ENCODE data around the gene LTB. TPM values are rescaled to one million over a fixed set of nuclear protein-coding genes. Genes with fewer than 3 reads are reported as not detected.

The LTB gene
- total and polyA plus RNA-seq, 2 of the 13 experiments (the other 11 are each of a cell fraction or from before 2014, with no cell fraction given) = 0.09 to 0.22 TPM

- TF ChIP-seq TFAP4 (IDR thresholded peaks at IDR 0.05; ENCODE audit: borderline replicate concordance, low read depth) = no peak
- no peak for TF ChIP-seq NKX3-1 (CRISPR knock-in tag; IDR thresholded peaks at IDR 0.05)
- TF ChIP-seq ZNF256 (CRISPR knock-in tag; conservative IDR thresholded peaks at IDR 0.05) = no peak
- no peak for TF ChIP-seq ZNF496 (CRISPR knock-in tag; IDR thresholded peaks at IDR 0.05; ENCODE audit: insufficient replicate concordance)
- TF ChIP-seq ZFP91 (CRISPR knock-in tag; IDR thresholded peaks at IDR 0.05; ENCODE audit: borderline replicate concordance) = peak; percentile 87
- no peak for TF ChIP-seq SMC3 (IDR thresholded peaks at IDR 0.05; ENCODE audit: low read length)
- no peak for TF ChIP-seq TRIM22 (IDR thresholded peaks at IDR 0.05)
- no peak; the same call in 1 of the 2 replicates for TF ChIP-seq ZNF543 (CRISPR knock-in tag; IDR thresholded peaks at IDR 0.05)
- TF ChIP-seq ZNF629 (CRISPR knock-in tag; conservative IDR thresholded peaks at IDR 0.05) = 0 out of 2 replicates have a peak, but pooled peaks have one; percentile 10
- TF ChIP-seq GABPB1 (CRISPR knock-in tag; IDR thresholded peaks at IDR 0.05) = no peak
- no peak for TF ChIP-seq SP140L (CRISPR knock-in tag; IDR thresholded peaks at IDR 0.05; ENCODE audit: borderline replicate concordance)
- TF ChIP-seq ZNF460 (CRISPR knock-in tag; IDR thresholded peaks at IDR 0.05; ENCODE audit: borderline replicate concordance) = no peak
- 0 out of 2 replicates have a peak, but pooled peaks have one; percentile 43 for TF ChIP-seq ZNF670 (CRISPR knock-in tag; IDR thresholded peaks at IDR 0.05; ENCODE audit: borderline replicate concordance)
- peak; percentile 91 for TF ChIP-seq ZNF276 (CRISPR knock-in tag; IDR thresholded peaks at IDR 0.05; ENCODE audit: low read depth)
- no peak for TF ChIP-seq ZNF513 (CRISPR knock-in tag; conservative IDR thresholded peaks at IDR 0.05)
- TF ChIP-seq TOE1 (CRISPR knock-in tag; IDR thresholded peaks at IDR 0.05) = 0 out of 2 replicates have a peak, but pooled peaks have one; percentile 21
- no peak for TF ChIP-seq SMAD1 (CRISPR knock-in tag; IDR thresholded peaks at IDR 0.05; ENCODE audit: borderline replicate concordance, low read depth)
- no peak; the same call in 1 of the 2 replicates for TF ChIP-seq POGZ (CRISPR knock-in tag; IDR thresholded peaks at IDR 0.05)
Measured at GRCh38 chr6:31619805-31620585, 37.8 kb upstream of the LTB start (continued).
